ENCODE data around the gene CRTC2.
"Not testable (repeated sequence)": the region's sequence is repeated elsewhere in the genome, so short reads cannot be mapped to it uniquely, and the experiment has no call there.

CRTC2 gene

DNA sequence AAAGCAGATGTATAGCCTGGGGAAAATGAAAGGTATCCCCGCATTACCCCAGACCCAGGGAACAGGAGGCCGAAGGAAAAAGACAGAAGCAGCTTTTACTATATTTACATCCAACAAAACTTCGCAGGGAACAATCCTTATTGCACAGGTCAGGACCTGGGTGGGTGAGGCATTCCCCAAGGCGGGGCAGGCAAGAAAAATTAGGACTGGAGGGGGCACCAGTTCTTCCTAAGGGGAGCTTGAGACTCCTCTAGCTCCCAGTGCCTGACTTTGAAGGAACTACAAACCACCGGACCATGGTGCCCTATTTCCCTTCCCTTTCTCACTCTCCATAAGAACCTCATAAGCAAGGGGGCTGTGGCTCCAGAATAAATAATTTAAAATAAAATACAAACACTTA, 29.0 kb downstream of the CRTC2 start:
- DNase-seq (ENCODE audit: low read depth) = no peak

DNA sequence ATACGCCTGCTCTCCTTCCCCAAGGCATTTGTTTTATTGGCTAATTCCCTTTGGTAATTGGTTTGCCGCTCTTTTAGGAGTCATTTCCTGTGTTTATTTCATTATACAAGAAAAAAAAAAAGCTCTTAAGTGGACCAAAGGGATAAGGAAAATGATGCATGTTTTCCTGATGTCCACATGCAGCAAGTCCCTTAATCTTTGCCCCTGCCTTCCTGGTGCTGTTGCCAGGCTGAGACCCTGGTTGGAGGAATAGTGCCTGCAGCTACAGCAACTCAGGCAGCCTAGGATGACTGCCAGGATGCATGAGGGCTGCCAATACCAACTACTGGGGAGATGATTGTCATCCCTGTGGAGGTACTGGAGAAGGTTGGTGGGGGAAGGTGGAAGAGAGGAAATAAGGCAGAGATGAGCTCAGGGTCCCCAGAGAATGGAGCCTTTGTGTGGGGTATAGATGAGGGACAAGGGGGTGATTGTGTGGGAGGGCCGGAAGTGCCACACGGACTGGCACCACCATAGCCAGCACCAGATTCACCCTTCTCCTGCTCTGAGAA, 29.5 kb downstream of the CRTC2 start:
- no peak for DNase-seq (ENCODE audit: low read depth)

DNA sequence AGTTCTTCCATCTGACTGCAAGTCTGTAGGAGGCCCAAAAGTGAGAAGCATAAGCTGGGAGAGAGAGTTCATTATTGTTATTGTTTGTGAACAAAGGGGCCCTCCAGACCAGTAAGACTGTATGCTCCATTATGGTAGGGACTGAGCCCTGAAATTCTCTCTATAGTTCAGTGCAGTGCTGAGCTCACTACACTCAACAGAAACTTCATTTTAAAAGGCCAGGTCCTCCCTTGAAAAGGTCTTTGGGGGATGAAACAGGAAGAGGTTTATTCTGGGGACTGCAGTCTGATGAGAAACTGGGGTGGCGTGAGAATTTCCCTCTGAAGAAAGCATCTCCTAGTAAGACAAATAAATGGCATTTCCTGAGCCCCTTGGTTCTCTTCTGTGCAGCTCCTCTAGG, 30.2 kb downstream of the CRTC2 start:
- no peak for DNase-seq (ENCODE audit: low read depth)

DNA sequence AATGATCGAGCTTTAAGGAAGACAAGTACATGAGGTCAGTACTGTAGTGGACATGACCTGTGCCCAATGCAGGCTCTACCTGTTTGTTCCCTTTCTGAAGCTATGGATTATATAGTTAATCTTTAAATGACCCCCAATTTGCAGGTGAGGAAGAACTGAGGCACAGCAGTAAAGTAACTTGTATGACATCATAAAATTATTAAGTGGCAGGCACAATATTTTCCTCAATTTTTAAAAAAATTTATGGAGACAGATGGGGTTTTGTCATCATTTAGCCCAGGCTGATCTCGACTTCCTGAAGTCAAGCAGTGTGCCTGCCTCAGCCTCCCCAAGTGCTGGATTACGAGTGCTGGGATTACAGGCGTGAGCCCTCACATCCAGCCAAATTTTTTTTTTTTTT, 32.0 kb downstream of the CRTC2 start:
- no peak for DNase-seq (ENCODE audit: low read depth)

DNA sequence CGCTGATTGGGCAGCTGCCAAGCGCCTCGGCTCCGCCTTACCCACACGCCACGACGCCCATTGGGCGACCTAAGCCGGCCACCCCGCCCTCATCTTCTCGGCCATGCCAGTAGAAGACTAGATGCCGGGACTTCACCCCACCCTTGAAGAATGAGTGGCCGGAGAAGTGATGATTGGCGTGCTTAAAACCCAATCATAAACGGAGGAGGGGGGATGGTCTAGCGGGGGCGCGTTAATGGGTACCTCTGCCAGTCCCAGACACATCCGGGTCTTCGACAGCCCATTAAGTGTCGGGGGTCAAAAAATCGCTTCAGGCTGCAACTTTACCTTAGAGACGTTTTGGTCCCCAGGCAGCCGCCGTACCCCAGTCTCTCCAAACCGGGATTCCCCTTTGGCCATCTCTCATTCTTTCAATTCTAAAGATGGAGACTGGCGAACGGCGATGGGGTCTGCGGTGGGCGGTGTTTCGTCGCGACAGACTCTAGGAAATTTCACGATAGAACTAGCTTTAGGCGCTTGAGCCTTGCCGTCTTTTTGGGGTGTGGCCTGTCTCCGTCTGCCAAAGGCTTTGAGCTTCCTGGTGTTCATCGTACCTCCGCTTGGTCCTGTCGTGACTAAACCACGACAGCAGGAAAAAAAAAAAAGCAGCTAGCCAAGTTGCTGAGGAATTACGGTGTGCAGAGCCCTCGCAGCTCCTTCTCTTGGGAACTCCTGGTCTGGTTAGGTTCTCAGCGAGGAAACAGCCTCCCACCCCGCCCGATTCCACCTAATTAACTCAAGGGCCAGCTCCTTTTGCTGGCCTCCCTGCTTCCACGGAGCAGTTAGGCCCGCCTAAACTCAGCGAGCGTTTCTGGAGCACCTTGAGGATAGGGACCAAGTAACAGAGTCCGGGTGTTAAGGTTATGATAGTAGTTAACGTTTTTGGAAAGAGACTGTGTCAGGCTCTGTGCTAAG, 35.2 kb downstream of the CRTC2 start, which contains the start of gene GATAD2B:
Gene GATAD2B (minus strand): TSS at position 1 of the 954 bp plus-strand sequence. CDS start 94,625 bp downstream, outside the sequence.
- peak; percentile 100 for DNase-seq (ENCODE audit: low read depth)

DNA sequence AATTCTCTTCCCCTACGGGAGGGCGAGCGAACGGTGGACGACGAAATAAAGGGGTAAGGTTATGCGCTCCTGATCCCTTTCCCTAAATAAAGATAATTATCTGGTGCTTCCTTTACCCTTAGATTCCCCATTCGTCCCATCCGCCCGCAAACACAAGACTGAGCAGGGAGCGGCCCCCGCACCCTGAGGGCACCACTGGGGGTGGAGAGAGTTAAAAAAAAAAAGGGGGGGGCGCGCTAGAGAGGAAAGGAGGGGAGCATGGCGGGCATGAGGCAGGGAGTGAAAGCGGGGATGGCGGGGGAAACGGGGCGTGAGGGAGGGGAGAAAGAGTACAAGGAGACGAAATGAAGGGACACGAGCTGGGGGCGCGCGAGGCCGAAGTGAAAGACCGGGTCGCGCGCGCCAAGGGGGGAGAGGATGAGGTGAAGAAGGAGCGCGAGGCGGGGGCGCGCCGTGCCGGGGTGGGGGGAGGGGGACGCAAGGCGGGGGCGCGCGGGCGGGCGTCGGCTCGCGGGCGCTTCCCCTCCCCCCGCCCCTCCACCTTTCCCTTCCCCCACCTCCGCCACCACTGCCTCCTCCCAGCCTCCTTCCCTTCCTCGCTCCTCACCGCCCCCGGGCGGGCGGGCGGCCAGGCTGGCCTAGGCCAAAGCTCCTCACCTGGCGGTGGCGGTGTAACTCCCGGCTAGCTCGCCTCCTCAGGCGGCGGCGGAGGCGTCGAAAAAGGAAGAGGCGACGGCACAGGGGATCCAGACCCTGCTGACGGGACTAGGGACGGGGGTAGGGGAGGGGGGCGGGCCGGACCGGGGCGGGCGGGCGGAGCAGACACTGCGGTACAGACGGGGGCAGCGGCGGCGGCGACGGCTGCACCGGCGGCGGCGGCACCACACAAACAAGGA, 36.1 kb downstream of the CRTC2 start:
- DNase-seq (ENCODE audit: low read depth) = no peak

DNA sequence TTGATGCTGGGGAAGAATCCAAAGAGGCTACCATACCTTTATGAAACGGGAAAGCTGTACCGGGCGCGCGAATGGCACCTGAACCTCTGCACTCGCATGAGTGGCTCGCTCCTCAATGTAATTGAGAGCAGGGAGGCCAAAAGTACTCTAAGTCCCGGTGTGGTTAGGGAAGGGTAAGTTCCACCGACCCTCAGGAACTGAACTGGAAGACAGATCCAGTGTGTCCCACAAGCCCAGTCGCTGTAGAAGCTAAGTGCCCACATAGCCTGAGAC, 36.7 kb downstream of the CRTC2 start:
- DNase-seq (ENCODE audit: low read depth) = no peak

DNA sequence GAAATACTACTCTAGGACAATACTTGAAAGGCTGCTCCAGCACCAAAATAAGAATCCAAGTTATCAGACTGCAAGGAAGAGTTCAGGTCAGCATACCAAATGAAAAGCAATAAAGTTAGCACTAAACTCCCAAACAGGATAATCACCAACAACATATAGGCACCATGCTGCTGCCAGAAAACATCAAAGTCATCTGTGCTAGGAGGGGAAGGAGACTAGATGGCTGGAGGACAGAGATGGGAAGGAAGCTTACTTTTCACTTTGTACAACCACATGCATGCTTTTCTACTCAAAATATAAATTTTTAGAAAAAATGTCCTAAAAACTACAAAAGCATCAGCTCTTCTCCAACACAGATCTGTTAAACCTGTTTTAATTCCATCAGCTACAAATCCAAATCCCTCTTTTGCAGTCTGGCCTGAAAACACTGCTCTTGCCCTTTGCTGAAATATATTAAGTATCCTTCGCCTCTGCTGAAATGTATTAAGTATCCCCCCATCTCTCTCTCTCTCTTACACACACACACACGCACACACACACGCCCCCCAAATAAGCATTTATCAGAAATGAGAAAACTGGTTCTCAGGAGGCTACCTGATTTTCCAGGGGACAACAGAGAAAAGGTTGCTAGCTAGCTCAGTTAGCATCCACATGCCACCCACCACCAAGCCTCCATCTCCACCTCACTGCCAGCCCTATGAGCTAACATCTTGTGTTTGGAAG, 37.2 kb downstream of the CRTC2 start:
- no peak for DNase-seq (ENCODE audit: low read depth)

DNA sequence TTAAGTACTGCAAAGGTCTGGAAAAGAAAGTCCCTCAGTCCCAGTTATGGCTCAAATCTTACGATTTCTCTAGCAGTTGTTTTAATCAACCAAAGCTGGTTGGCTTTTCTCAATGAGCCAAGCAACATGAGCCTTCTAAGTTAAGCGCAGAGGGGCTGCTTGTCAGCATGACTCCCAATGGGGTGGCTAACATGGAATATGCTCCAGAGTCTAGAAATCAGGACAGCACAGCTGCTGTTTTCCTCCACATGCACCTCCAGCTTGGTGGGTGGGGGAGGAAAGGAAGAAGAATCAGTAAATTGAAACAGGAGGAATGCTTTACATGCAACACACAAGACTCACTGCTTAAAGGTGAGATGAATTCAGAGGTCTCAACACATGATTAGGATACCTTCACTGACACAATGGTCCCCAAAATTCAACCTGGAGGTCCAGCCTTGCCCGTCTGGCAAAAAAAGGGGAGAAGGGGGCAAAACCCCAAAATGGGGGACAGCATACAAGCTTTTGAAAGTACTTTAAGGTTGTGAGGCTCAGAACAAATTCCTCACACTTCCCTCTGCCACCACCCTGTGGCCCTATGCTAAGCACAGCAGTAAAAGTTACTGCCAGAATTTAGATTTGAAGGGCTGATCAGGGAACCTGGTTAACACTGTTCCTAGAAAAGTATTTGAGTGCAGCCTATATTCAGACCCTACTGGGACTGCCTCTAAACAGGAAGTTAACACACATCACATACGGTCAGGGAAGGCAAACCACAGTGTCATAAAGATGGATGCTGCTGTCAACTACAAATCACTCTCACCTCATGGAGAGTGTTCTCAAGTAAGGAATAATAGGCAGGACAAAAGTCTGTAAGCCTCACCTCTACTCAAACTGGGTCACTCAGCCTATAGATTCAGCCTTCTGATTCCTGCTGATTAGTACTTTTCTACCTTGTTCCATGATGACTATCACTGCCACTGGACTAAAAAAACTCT, 38.2 kb downstream of the CRTC2 start:
- no peak for DNase-seq (ENCODE audit: low read depth)

DNA sequence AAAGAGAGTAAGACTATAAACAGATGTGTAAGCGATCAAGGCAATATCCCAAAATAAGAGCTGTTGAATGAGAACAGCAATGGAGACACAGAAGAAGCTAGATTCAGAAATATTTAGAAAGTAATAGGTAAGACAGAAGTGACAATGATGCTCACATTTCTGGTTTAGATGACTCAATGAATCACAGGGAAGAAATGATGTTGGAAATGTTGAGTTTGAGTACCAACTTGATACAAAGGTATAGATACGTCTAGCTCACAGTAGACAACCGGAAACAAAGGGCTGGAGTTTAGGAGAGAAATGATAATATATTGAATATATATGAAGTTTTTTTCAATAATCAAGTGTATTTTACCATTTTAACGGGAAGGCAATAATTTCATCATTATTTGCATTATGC, 42.1 kb downstream of the CRTC2 start:
- no peak for DNase-seq (ENCODE audit: low read depth)

DNA sequence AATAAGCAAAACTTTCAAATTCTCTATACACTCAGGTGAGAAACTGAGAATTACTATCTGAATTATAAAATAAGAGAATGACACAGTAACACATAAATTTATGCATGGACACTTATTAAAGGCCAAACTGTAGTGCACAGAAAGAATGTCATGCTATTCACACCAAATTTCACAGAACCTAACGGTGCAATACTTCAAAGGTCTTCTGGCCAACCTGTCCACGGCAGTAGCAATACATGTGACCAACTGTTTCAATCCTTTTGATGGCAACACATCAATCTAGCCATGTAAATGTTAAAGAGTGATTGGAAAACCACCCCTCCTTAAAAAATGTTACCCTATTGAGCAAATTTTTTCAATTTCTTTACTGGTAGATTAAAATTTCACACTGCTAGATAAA, 46.1 kb downstream of the CRTC2 start:
- DNase-seq (ENCODE audit: low read depth) = no peak

DNA sequence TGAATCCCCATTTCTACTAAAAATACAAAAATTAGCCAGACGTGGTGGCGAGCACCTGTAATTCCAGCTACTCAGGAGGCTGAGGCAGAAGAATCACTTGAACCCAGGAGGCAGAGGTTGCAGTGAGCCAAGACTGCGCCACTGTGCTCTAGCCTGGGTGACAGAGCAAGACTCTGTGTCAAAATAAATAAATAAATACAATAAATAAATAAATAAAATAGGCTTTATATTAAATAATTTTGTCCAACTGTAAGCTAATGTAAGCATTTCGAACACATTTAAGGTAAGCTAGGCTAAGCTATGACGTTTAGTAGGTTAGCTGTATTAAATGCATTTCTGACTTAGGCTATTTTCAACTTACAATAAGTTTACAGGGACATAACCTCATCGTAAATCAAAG, 47.9 kb downstream of the CRTC2 start:
- not testable (repeated sequence) for DNase-seq (ENCODE audit: low read depth)

DNA sequence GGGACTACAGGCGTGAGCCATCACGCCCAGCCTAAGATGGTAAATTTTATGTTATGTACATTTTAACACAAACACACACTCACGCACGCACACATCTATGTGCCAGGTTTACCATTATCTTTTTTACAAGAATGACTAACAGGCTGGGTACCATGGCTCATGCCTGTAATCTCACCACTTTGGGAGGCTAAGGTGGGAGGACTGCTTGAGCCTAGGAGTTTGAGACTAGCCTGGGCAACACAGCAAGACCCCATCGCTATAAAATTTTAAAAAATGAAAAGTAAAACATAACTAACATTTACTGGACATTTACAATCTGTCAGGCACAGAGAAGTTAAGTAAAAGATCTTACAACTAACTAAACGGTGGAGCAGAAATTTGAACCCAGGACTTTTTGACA, 50.3 kb downstream of the CRTC2 start:
- DNase-seq (ENCODE audit: low read depth) = no peak

DNA sequence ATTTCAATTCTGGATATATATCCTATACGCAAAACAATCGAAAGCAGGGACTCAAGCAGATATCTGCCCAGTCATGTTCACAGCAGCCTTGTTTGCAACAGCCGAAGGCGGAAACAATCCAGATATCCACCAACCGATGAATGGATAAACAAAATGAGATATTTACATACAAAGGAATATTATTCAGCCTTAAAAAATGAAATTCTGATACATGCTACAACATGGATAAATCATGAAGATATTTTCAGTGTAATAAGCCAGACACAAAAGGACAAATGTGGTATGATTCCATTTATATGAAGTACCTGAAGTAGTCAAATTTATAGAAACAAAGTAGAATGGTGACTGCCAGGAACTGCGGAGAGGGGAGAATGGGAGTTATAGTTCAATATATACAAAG, 51.3 kb downstream of the CRTC2 start:
- no peak for DNase-seq (ENCODE audit: low read depth)

DNA sequence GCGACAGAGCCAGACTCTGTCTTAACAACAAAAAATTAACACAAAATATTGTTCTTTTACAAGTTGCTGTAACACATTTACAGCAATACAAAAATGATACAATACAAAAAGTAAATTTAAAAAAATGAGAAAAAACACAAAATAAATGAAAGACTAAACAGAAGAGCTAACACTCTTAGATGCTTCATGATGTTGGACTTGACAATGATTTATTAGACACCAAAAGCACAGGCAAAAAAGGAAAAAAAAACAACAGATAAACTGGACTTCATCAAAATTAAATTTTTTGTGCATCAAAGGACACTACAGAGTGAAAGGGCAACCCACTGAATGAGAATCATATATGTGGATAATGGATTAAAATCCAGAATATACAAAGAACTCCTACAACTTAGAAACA, 52.0 kb downstream of the CRTC2 start:
- no peak for DNase-seq (ENCODE audit: low read depth)

DNA sequence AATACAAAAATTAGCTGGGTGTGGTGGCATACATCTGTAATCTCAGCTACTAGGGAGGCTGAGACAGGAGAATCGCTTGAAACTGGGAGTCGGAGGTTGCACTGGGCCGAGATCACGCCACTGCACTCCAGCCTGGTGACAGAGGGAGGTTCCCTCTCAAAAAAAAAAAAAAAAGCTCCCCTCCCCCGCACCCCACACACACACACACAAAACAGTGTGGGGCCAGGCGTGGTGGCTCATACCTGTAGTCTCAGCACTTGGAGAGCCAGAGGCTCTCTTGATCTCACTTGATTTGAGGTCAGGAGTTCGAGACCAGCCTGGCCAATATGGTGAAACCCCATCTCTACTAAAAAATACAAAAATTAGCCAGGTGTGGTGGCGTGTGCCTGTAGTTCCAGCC, 52.5 kb downstream of the CRTC2 start:
- DNase-seq (ENCODE audit: low read depth) = not testable (repeated sequence)

DNA sequence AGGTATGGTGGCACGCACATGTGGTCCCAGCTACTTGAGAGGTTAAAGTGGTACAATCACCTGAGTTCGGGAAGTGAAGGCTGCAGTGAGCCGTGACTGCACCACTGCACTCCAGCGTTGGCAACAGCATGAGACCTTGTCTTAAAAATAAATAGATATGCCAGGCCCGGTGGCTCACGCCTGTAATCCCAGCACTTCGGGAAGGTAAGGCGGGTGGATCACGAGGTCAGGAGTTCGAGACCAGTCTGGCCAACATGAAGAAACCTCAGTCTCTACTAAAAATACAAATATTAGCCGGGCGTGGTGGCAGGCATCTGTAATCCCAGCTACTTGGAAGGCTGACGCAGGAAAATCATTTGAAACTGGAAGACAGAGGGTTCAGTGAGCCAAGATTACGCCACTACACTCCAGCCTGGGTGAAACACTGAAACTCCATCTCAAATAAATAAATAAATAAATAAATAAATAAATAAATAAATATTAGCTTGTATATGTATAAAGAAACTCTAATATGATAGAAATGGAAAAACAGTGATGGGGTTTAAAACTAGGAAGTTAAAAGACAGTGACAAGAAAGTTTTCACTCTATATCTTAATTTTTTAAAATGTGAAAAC, 54.5 kb downstream of the CRTC2 start:
- DNase-seq (ENCODE audit: low read depth) = peak; percentile 53

DNA sequence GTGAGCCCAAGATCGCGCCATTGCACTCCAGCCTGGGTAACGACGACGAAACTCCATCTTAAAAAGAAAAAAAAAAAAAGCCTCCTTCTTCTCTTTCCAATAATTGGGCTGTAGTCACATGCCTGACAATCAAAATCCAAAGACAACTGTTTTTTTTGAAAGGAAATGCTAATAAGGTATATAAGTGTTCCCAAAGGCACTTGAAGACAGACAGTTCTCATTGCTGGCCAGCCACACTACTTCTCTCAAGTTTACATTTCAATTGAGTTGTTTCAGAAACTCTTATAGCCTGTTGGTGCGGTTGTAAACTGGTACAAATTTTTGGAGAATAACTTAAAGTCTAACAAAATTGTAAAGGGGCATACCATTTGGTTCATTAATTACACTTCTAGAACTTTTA, 58.9 kb downstream of the CRTC2 start:
- no peak for DNase-seq (ENCODE audit: low read depth)

Data from stromal cell of bone marrow (primary cell).